Liver (tissue), 9 donors: ENCODE results near the gene IP6K2. TPM values are rescaled to one million over a fixed set of nuclear protein-coding genes. Genes with fewer than 3 reads are reported as not detected.

Experiments
- DNase-seq: peaks from one replicate; pipeline ENCODE4 v3.0.0-alpha.2; 2017; ENCODE audit warnings: low spot score
- H3K27ac ChIP-seq, 2 donors: one replicate each; pipeline ENCODE4 v1.7.0; 2013; ENCODE audit warnings: inconsistent platforms in 2 of 2, low read length in 2 of 2, control low read depth in 1 of 2, low read depth in 1 of 2, mild to moderate bottlenecking in 1 of 2
- H3K27me3 ChIP-seq, 4 donors: one replicate each; pipeline versions ENCODE4 v1.6.1 to v1.7.0; 2013; ENCODE audit warnings: low read length in 3 of 4, inconsistent platforms in 1 of 4, mild to moderate bottlenecking in 1 of 4, moderate library complexity in 1 of 4; ENCODE audit not compliant: control insufficient read depth in 4 of 4, insufficient read depth in 4 of 4
- H3K36me3 ChIP-seq, 4 donors: one replicate each; pipeline versions ENCODE4 v1.6.1 to v1.7.0; 2013; ENCODE audit warnings: low read length in 3 of 4, mild to moderate bottlenecking in 3 of 4, low read depth in 1 of 4, moderate library complexity in 1 of 4; ENCODE audit not compliant: control insufficient read depth in 4 of 4, insufficient read depth in 3 of 4
- H3K4me1 ChIP-seq, 4 donors: one replicate each; pipeline versions ENCODE4 v1.6.1 to v1.7.0; 2013; ENCODE audit warnings: low read length in 3 of 4, mild to moderate bottlenecking in 3 of 4, moderate library complexity in 1 of 4; ENCODE audit not compliant: control insufficient read depth in 4 of 4, insufficient read depth in 4 of 4
- H3K4me3 ChIP-seq, 3 donors: one replicate each; pipeline versions ENCODE4 v1.6.1 to v1.7.0; 2013; ENCODE audit warnings: low read length in 3 of 3, control low read depth in 1 of 3, low read depth in 1 of 3, mild to moderate bottlenecking in 1 of 3
- H3K9ac ChIP-seq, 2 donors: one replicate each; pipeline ENCODE4 v1.7.0; 2013; ENCODE audit warnings: low read length in 2 of 2, mild to moderate bottlenecking in 2 of 2, moderate library complexity in 2 of 2, control low read depth in 1 of 2, low read depth in 1 of 2
- H3K9me3 ChIP-seq, 4 donors: one replicate each; pipeline versions ENCODE4 v1.6.1 to v1.7.0; 2013; ENCODE audit warnings: low read length in 3 of 4; ENCODE audit not compliant: control insufficient read depth in 4 of 4
- EGR1 ChIP-seq, 2 donors: IDR thresholded peaks; 2 replicates each; pipeline ENCODE4 v1.6.1; 2016 to 2018; ENCODE audit warnings: antibody characterized with exemption in 2 of 2, low read depth in 2 of 2
- FOXA1 ChIP-seq: IDR thresholded peaks from 2 replicates; pipeline ENCODE4 v1.6.1; 2016; ENCODE audit warnings: antibody characterized with exemption
- FOXA2 ChIP-seq: IDR thresholded peaks from 2 replicates; pipeline ENCODE4 v1.6.1; 2016; ENCODE audit warnings: antibody characterized with exemption
- GABPA ChIP-seq, 2 donors: IDR thresholded peaks in 1 of 2; conservative IDR thresholded peaks in 1 of 2; 2 replicates each; pipeline ENCODE4 v1.6.1; 2016; ENCODE audit warnings: antibody characterized with exemption in 2 of 2, mild to moderate bottlenecking in 1 of 2, moderate library complexity in 1 of 2
- HNF4A ChIP-seq, 2 donors: conservative IDR thresholded peaks; 2 replicates each; pipeline ENCODE4 v1.6.1; 2016; ENCODE audit warnings: antibody characterized with exemption in 2 of 2, mild to moderate bottlenecking in 2 of 2
- HNF4G ChIP-seq: IDR thresholded peaks from 2 replicates; pipeline ENCODE4 v1.6.1; 2016; ENCODE audit warnings: antibody characterized with exemption
- JUND ChIP-seq, 2 donors: IDR thresholded peaks; 2 replicates each; pipeline ENCODE4 v1.6.1; 2016; ENCODE audit warnings: antibody characterized with exemption in 2 of 2
- NR2F2 ChIP-seq: IDR thresholded peaks from 2 replicates; pipeline ENCODE4 v1.6.1; 2016; ENCODE audit warnings: antibody characterized with exemption
- RAD21 ChIP-seq, 2 donors: IDR thresholded peaks; 2 replicates each; pipeline ENCODE4 v1.6.1; 2016; ENCODE audit warnings: antibody characterized with exemption in 2 of 2, mild to moderate bottlenecking in 2 of 2
- RXRA ChIP-seq, 2 donors: IDR thresholded peaks; 2 replicates each; pipeline ENCODE4 v1.6.1; 2017 to 2018; ENCODE audit warnings: antibody characterized with exemption in 2 of 2, mild to moderate bottlenecking in 1 of 2
- TAF1 ChIP-seq: conservative IDR thresholded peaks from 2 replicates; pipeline ENCODE4 v1.6.1; 2016; ENCODE audit warnings: antibody characterized with exemption, mild to moderate bottlenecking
- YY1 ChIP-seq: IDR thresholded peaks from 2 replicates; pipeline ENCODE4 v1.6.1; 2016; ENCODE audit warnings: antibody characterized with exemption, mild to moderate bottlenecking
- WGBS: extraction: QIAGEN DNeasy Blood & Tissue Kit; methylation state at CpG from one replicate; pipeline ENCODE4 v1.1.7; 2013; 5-methylcytosine and 5-hydroxymethylcytosine counted together
- polyA plus RNA-seq, 2 donors: library from polyadenylated mRNA; stranded (reverse) in 1 of 2; unstranded in 1 of 2; fragments of 200-250 nt in 1 of 2; fragments of >200 nt in 1 of 2; fragmentation: Nextera tagmentation in 1 of 2; extraction: Ambion mirVana in 1 of 2; gene quantifications; one replicate each; pipeline versions ENCODE4 v1.2.1 to v1.2.3, GENCODE V29; 2013 to 2015
- total RNA-seq, 2 donors: library from RNA; depleted of rRNA; stranded (reverse); fragments of >200 nt; gene quantifications; one replicate each; pipeline ENCODE4 v1.2.3, GENCODE V29; 2014
- TF ChIP-seq, protein P1 (sequence below): IDR thresholded peaks from 2 replicates; pipeline ENCODE4 v1.6.1; 2016; ENCODE audit warnings: antibody characterized with exemption
- TF ChIP-seq, protein P2 (sequence below): IDR thresholded peaks from 2 replicates; pipeline ENCODE4 v1.6.1; 2016; ENCODE audit warnings: antibody characterized with exemption, mild to moderate bottlenecking
- TF ChIP-seq, protein P3 (sequence below): IDR thresholded peaks from 2 replicates; pipeline ENCODE4 v1.6.1; 2016; ENCODE audit warnings: antibody characterized with exemption
- TF ChIP-seq, protein P4 (sequence below): fragments of 150-350 bp; IDR thresholded peaks from 2 replicates; pipeline ENCODE4 v1.5.1; 2017; ENCODE audit warnings: improper control_type of control experiment, low read depth, low read length; ENCODE audit not compliant: missing input control
- TF ChIP-seq, protein P5 (sequence below): IDR thresholded peaks from 2 replicates; pipeline ENCODE4 v1.6.1; 2016; ENCODE audit warnings: antibody characterized with exemption
- donor health status: healthy.
- donor health status: healthy.
- donor health status: healthy.
- donor health status: healthy.
- donor health status: healthy.

IP6K2 gene
- total and polyA plus RNA-seq, 4 donors = 21.8 to 37.6 (median 24.3) TPM

DNA sequence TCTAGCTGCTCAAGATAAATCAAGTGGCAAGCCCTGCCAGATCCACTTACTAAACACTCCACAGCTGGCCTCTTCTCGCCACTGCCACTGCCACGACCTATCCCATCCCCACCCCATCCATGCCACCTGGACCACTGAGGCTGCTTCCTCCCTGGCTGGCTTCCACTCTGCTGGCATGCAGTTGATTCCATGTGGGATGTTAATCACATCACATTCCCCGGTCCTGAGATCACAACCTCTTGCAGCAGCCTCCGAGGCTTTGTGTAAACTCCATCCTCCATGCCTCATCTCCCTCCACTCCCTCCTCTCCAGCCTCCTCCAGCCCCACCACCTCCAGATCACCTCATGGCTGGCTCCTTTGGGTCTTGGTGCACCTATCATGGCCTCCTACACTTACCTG lies 39.0 kb downstream of the IP6K2 start:
- TF ChIP-seq JUND (IDR thresholded peaks at IDR 0.05) (no peak), NR2F2 (no peak), TAF1 (no peak), RAD21 (IDR thresholded peaks at IDR 0.05) (no peak), FOXA1 (no peak)
- TF ChIP-seq, protein P1, sequence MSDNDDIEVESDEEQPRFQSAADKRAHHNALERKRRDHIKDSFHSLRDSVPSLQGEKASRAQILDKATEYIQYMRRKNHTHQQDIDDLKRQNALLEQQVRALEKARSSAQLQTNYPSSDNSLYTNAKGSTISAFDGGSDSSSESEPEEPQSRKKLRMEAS = no peak
- TF ChIP-seq, protein P2, sequence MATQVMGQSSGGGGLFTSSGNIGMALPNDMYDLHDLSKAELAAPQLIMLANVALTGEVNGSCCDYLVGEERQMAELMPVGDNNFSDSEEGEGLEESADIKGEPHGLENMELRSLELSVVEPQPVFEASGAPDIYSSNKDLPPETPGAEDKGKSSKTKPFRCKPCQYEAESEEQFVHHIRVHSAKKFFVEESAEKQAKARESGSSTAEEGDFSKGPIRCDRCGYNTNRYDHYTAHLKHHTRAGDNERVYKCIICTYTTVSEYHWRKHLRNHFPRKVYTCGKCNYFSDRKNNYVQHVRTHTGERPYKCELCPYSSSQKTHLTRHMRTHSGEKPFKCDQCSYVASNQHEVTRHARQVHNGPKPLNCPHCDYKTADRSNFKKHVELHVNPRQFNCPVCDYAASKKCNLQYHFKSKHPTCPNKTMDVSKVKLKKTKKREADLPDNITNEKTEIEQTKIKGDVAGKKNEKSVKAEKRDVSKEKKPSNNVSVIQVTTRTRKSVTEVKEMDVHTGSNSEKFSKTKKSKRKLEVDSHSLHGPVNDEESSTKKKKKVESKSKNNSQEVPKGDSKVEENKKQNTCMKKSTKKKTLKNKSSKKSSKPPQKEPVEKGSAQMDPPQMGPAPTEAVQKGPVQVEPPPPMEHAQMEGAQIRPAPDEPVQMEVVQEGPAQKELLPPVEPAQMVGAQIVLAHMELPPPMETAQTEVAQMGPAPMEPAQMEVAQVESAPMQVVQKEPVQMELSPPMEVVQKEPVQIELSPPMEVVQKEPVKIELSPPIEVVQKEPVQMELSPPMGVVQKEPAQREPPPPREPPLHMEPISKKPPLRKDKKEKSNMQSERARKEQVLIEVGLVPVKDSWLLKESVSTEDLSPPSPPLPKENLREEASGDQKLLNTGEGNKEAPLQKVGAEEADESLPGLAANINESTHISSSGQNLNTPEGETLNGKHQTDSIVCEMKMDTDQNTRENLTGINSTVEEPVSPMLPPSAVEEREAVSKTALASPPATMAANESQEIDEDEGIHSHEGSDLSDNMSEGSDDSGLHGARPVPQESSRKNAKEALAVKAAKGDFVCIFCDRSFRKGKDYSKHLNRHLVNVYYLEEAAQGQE = no peak
- TF ChIP-seq, protein P3, sequence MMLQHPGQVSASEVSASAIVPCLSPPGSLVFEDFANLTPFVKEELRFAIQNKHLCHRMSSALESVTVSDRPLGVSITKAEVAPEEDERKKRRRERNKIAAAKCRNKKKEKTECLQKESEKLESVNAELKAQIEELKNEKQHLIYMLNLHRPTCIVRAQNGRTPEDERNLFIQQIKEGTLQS = no peak
- Histone ChIP-seq H3K9me3 (no peaks in the 10 kb centered on the region), H3K4me3 (no peak overlapping the region), H3K27me3 (no peaks in the 10 kb centered on the region), H3K4me1 (peaks cover 0 to 5% (median 2%) of the 10 kb centered on the region in 4 donors), H3K36me3 (peaks cover 12 to 65% (median 20%) of the 10 kb centered on the region in 4 donors), H3K27ac (no peak overlapping the region), H3K9ac (no peak overlapping the region)
- no peak for DNase-seq
- 93% methylated on average over 4 of the region's 4 CpGs for WGBS

DNA sequence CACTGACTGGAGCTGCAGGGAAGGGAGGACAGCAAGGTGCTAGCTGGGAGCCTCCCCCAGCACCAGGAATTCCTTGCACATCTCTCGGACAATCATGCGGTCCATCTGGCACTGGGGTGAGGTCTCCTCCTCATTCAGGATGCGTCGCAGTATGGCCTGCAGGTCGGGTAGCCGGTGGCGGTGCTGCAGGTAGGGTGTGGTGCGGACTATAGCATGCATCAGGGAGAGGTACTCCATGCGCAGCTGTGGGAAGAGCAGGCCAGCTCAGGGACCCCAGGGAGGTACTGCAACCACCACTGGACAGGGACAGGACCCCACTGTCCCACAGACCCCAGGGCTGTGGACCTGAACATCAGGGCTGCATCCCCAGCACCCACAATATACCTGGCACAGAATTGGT lies 42.5 kb downstream of the IP6K2 start:
- Histone ChIP-seq H3K27ac (no peak overlapping the region), H3K27me3 (no peaks in the 10 kb centered on the region), H3K9ac (no peak overlapping the region), H3K4me3 (no peak overlapping the region), H3K9me3 (no peaks in the 10 kb centered on the region), H3K36me3 (peaks cover 7 to 47% (median 17%) of the 10 kb centered on the region in 4 donors), H3K4me1 (no peaks in the 10 kb centered on the region)
- WGBS = 93% methylated on average over 9 of the region's 9 CpGs
- TF ChIP-seq YY1 (no peak), RXRA (IDR thresholded peaks at IDR 0.05) (no peak), FOXA2 (no peak), EGR1 (IDR thresholded peaks at IDR 0.05; ENCODE audit: low read depth in 2 of 2) (no peak), FOXA1 (no peak), NR2F2 (no peak), GABPA (IDR thresholded peaks at IDR 0.05 in 1 of 2, conservative IDR thresholded peaks at IDR 0.05 in 1 of 2) (no peak), HNF4G (no peak)
- TF ChIP-seq, protein P1 = no peak
- no peak for DNase-seq

DNA sequence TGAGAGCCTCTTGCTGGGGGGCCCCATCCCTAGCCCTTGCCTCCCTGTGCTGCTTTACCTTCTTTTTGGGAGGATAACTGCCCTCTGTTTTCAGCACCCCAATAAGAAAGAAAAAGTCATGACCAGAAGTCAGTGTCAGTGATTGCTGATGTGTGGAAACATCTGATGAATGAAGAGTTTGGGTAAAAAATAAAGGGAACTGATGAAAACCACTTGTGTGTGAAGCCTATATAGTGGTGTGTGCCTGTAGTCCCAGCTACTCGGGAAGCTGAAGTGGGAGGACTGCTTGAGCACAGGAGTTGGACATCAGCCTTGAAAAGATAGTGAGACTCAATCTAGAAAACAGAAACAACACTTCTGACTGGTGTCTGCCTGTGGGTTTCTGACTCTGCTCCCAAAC lies 44.5 kb downstream of the IP6K2 start:
- Histone ChIP-seq H3K9me3 (no peaks in the 10 kb centered on the region), H3K4me1 (no peaks in the 10 kb centered on the region), H3K27me3 (no peaks in the 10 kb centered on the region), H3K27ac (no peak overlapping the region), H3K36me3 (peaks cover 0 to 28% (median 4%) of the 10 kb centered on the region in 4 donors), H3K4me3 (no peak overlapping the region), H3K9ac (no peak overlapping the region)
- no peak for DNase-seq
- 78% methylated on average over 1 of the region's 1 CpG for WGBS
- TF ChIP-seq, protein P4, sequence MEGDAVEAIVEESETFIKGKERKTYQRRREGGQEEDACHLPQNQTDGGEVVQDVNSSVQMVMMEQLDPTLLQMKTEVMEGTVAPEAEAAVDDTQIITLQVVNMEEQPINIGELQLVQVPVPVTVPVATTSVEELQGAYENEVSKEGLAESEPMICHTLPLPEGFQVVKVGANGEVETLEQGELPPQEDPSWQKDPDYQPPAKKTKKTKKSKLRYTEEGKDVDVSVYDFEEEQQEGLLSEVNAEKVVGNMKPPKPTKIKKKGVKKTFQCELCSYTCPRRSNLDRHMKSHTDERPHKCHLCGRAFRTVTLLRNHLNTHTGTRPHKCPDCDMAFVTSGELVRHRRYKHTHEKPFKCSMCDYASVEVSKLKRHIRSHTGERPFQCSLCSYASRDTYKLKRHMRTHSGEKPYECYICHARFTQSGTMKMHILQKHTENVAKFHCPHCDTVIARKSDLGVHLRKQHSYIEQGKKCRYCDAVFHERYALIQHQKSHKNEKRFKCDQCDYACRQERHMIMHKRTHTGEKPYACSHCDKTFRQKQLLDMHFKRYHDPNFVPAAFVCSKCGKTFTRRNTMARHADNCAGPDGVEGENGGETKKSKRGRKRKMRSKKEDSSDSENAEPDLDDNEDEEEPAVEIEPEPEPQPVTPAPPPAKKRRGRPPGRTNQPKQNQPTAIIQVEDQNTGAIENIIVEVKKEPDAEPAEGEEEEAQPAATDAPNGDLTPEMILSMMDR = no peak
- TF ChIP-seq, protein P5, sequence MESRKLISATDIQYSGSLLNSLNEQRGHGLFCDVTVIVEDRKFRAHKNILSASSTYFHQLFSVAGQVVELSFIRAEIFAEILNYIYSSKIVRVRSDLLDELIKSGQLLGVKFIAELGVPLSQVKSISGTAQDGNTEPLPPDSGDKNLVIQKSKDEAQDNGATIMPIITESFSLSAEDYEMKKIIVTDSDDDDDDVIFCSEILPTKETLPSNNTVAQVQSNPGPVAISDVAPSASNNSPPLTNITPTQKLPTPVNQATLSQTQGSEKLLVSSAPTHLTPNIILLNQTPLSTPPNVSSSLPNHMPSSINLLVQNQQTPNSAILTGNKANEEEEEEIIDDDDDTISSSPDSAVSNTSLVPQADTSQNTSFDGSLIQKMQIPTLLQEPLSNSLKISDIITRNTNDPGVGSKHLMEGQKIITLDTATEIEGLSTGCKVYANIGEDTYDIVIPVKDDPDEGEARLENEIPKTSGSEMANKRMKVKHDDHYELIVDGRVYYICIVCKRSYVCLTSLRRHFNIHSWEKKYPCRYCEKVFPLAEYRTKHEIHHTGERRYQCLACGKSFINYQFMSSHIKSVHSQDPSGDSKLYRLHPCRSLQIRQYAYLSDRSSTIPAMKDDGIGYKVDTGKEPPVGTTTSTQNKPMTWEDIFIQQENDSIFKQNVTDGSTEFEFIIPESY = no peak
- TF ChIP-seq FOXA2 (no peak), HNF4A (conservative IDR thresholded peaks at IDR 0.05) (no peak), HNF4G (no peak), RXRA (IDR thresholded peaks at IDR 0.05) (no peak), YY1 (no peak)
- TF ChIP-seq, protein P3 = no peak
